Measurements from ENCODE around the gene STXBP2.

The STXBP2 gene

GRCh38 chr19:7655581-7655980 is 18.7 kb downstream of the STXBP2 start:
- WGBS (ENCODE audit: insufficient coverage) = 63% methylated on average over 8 of the region's 8 CpGs
- ChIA-PET CTCF (interaction anchor here (0.7 to 3.0 kb wide), 3 partner anchors 15 to 112 kb away, joined by 4 to 13 read pairs (median 6); partner anchors contain the start of gene TRAPPC5), POLR2A (interaction anchor here (1.3 kb wide), 1 partner anchor 18 kb away, joined by 3 read pairs; the partner anchor contains the start of gene STXBP2)
- no peaks in the 10 kb centered on the region for H3K36me3 ChIP-seq (ENCODE audit: control insufficient read depth in 4 of 4, insufficient read depth in 4 of 4, low read length in 3 of 4)
- peaks cover 0 to 4% (median 0%) of the 10 kb centered on the region in 5 experiments for H3K27me3 ChIP-seq (replicated peaks in 2 of 5; ENCODE audit: control insufficient read depth in 4 of 5, insufficient read depth in 5 of 5, low read length in 4 of 5)
- DNase-seq = peak in 2 of 3 donors; percentile 14 to 35
- H3K27ac ChIP-seq (ENCODE audit: insufficient read depth in 1 of 2, low read depth in 1 of 2, low read length in 2 of 2, poor library complexity in 1 of 2, severe bottlenecking in 2 of 2) = no peak overlapping the region
- H3K4me3 ChIP-seq (ENCODE audit: control insufficient read depth in 1 of 7, extremely low read depth in 1 of 7, insufficient read depth in 4 of 7, low read depth in 2 of 7, low read length in 6 of 7) = no peak overlapping the region
- H3K9me3 ChIP-seq (ENCODE audit: control extremely low read depth in 1 of 5, control insufficient read depth in 4 of 5, insufficient read depth in 2 of 5, low read depth in 1 of 5, low read length in 4 of 5) = no peaks in the 10 kb centered on the region
- peaks cover 4 to 37% (median 14%) of the 10 kb centered on the region in 4 experiments for H3K4me1 ChIP-seq (ENCODE audit: control extremely low read depth in 1 of 4, control insufficient read depth in 4 of 4, insufficient read depth in 4 of 4, low read length in 3 of 4)

DNA sequence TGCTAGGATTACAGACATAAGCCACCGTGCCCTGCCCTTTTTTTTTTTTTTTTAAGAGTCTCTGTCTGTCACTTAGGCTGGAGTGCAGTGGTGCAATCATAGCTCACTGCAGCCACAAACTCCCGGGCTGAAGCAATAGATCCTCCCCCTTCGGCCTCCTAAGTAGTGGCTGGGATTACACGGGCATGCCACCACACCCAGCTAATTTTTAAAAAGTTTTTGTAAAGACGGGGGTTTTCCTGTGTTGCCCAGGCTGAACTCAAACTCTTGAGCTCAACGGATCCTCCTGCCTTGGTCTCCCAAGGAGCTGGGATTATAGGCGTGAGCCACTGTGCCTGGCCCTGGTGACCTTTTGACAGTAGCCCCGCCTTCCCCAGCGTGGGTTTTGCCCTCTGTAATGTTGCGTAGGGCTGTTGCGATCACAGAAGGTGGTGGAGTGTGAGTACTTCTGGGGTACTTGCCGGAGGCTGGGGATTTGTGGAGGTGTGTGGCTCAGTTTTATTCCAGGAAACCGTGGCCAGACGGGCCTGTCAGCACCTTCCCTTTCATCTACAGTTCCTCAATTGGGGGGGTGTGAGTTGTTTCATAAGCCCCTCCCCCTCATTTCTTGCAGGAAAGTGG is 20.3 kb downstream of the STXBP2 start:
- Histone ChIP-seq H3K27ac (ENCODE audit: insufficient read depth in 1 of 2, low read depth in 1 of 2, low read length in 2 of 2, poor library complexity in 1 of 2, severe bottlenecking in 2 of 2) (peak overlapping the region in 1 of 2 experiments; percentile 36), H3K27me3 (replicated peaks in 2 of 5; ENCODE audit: control insufficient read depth in 4 of 5, insufficient read depth in 5 of 5, low read length in 4 of 5) (peaks cover 0 to 3% (median 0%) of the 10 kb centered on the region in 5 experiments), H3K4me3 (ENCODE audit: control insufficient read depth in 1 of 7, extremely low read depth in 1 of 7, insufficient read depth in 4 of 7, low read depth in 2 of 7, low read length in 6 of 7) (no peak overlapping the region), H3K36me3 (ENCODE audit: control insufficient read depth in 4 of 4, insufficient read depth in 4 of 4, low read length in 3 of 4) (no peaks in the 10 kb centered on the region), H3K4me1 (ENCODE audit: control extremely low read depth in 1 of 4, control insufficient read depth in 4 of 4, insufficient read depth in 4 of 4, low read length in 3 of 4) (peaks cover 4 to 35% (median 13%) of the 10 kb centered on the region in 4 experiments), H3K9me3 (ENCODE audit: control extremely low read depth in 1 of 5, control insufficient read depth in 4 of 5, insufficient read depth in 2 of 5, low read depth in 1 of 5, low read length in 4 of 5) (no peaks in the 10 kb centered on the region)
- DNase-seq = peak in 2 of 3 donors; percentile 72 to 81
- 38% methylated on average over 3 of the region's 14 CpGs for WGBS (ENCODE audit: insufficient coverage)
- ChIA-PET POLR2A (interaction anchor here (0.6 kb wide), 1 partner anchor 246 kb away, joined by 3 read pairs; the partner anchor contains the start of gene MAP2K7), CTCF (interaction anchor here (0.6 to 3.0 kb wide), 7 partner anchors 19 to 1964 kb away, joined by 3 to 13 read pairs (median 4); partner anchors contain the start of gene TRAPPC5)

DNA sequence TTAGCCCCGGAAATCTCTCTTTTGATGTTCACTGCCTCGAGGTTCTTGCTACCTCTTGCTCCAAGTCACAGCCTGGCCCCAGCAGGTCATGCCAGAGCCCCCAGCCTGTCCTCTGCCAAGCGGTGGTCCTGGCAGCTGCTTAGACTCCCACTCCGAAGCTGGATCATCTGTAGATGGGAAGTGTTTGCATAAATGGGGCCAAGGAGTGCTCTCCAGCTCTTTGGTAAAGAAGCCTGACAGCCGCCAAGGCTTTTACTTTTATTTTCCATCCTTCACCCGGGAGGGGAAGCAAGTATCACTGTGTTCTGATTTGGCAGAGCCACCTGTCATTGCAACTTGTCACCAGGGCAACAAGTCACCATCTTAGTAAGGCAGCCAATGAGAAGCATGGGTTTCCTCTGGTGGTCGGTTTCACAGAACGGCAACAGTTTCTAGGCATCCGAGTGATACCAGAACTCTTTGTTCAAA is 21.3 kb downstream of the STXBP2 start:
- Histone ChIP-seq H3K27me3 (replicated peaks in 2 of 5; ENCODE audit: control insufficient read depth in 4 of 5, insufficient read depth in 5 of 5, low read length in 4 of 5) (peaks cover 0 to 3% (median 0%) of the 10 kb centered on the region in 5 experiments), H3K36me3 (ENCODE audit: control insufficient read depth in 4 of 4, insufficient read depth in 4 of 4, low read length in 3 of 4) (no peaks in the 10 kb centered on the region), H3K4me3 (ENCODE audit: control insufficient read depth in 1 of 7, extremely low read depth in 1 of 7, insufficient read depth in 4 of 7, low read depth in 2 of 7, low read length in 6 of 7) (peak overlapping the region in 2 of 7 experiments; percentile 11 to 45), H3K4me1 (ENCODE audit: control extremely low read depth in 1 of 4, control insufficient read depth in 4 of 4, insufficient read depth in 4 of 4, low read length in 3 of 4) (peaks cover 4 to 29% (median 12%) of the 10 kb centered on the region in 4 experiments), H3K9me3 (ENCODE audit: control extremely low read depth in 1 of 5, control insufficient read depth in 4 of 5, insufficient read depth in 2 of 5, low read depth in 1 of 5, low read length in 4 of 5) (no peaks in the 10 kb centered on the region), H3K27ac (ENCODE audit: insufficient read depth in 1 of 2, low read depth in 1 of 2, low read length in 2 of 2, poor library complexity in 1 of 2, severe bottlenecking in 2 of 2) (no peak overlapping the region)
- POLR2A ChIA-PET = interaction anchor here (0.6 kb wide), 1 partner anchor 118 kb away, joined by 6 read pairs; no protein-coding TSS in a partner anchor
- CTCF ChIA-PET = interaction anchor here (1.2 kb wide), 1 partner anchor 20 kb away, joined by 3 read pairs; no protein-coding TSS in a partner anchor
- 50% methylated on average over 8 of the region's 9 CpGs for WGBS (ENCODE audit: insufficient coverage)
- peak in 2 of 3 donors; percentile 78 to 89 for DNase-seq

GRCh38 chr19:7661744-7662538 is 25.0 kb downstream of the STXBP2 start:
- WGBS (ENCODE audit: insufficient coverage) = 84% methylated on average over 4 of the region's 8 CpGs

DNA sequence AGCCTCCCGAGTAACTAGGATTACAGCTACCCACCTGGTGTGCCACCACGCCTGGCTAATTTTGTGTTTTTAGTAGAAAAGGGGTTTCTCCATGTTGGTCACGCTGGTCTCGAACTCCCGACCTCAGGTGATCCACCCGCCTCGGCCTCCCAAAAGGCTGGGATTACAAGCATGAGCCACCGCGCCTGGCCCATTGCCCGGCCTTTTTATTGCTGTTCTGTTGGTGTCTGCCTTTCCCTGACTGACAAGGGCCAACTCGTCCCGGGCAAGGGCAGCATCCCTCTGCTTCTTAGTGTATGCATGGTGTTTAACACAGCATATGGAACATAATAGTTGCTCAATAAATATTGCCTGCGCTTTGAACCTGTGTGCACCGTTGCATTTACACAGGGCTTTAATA is 25.7 kb downstream of the STXBP2 start:
- Histone ChIP-seq H3K4me3 (ENCODE audit: control insufficient read depth in 1 of 7, extremely low read depth in 1 of 7, insufficient read depth in 4 of 7, low read depth in 2 of 7, low read length in 6 of 7) (no peak overlapping the region), H3K36me3 (ENCODE audit: control insufficient read depth in 4 of 4, insufficient read depth in 4 of 4, low read length in 3 of 4) (no peaks in the 10 kb centered on the region), H3K27me3 (replicated peaks in 2 of 5; ENCODE audit: control insufficient read depth in 4 of 5, insufficient read depth in 5 of 5, low read length in 4 of 5) (peaks cover 0 to 3% (median 0%) of the 10 kb centered on the region in 5 experiments), H3K9me3 (ENCODE audit: control extremely low read depth in 1 of 5, control insufficient read depth in 4 of 5, insufficient read depth in 2 of 5, low read depth in 1 of 5, low read length in 4 of 5) (no peaks in the 10 kb centered on the region), H3K27ac (ENCODE audit: insufficient read depth in 1 of 2, low read depth in 1 of 2, low read length in 2 of 2, poor library complexity in 1 of 2, severe bottlenecking in 2 of 2) (no peak overlapping the region), H3K4me1 (ENCODE audit: control extremely low read depth in 1 of 4, control insufficient read depth in 4 of 4, insufficient read depth in 4 of 4, low read length in 3 of 4) (peaks cover 4 to 5% (median 5%) of the 10 kb centered on the region in 4 experiments)
- ChIA-PET CTCF (interaction anchor here (0.6 kb wide), 1 partner anchor 38 kb away, joined by 3 read pairs; no protein-coding TSS in a partner anchor), POLR2A (no interaction called here)
- no peak for DNase-seq
- 86% methylated on average over 5 of the region's 14 CpGs for WGBS (ENCODE audit: insufficient coverage)

More at GRCh38 chr19:7661744-7662538, 25.0 kb downstream of the STXBP2 start:
- Histone ChIP-seq H3K36me3 (ENCODE audit: control insufficient read depth in 4 of 4, insufficient read depth in 4 of 4, low read length in 3 of 4) (no peaks in the 10 kb centered on the region), H3K4me1 (ENCODE audit: control extremely low read depth in 1 of 4, control insufficient read depth in 4 of 4, insufficient read depth in 4 of 4, low read length in 3 of 4) (peaks cover 4 to 12% (median 10%) of the 10 kb centered on the region in 4 experiments), H3K27me3 (replicated peaks in 2 of 5; ENCODE audit: control insufficient read depth in 4 of 5, insufficient read depth in 5 of 5, low read length in 4 of 5) (peaks cover 0 to 3% (median 0%) of the 10 kb centered on the region in 5 experiments), H3K27ac (ENCODE audit: insufficient read depth in 1 of 2, low read depth in 1 of 2, low read length in 2 of 2, poor library complexity in 1 of 2, severe bottlenecking in 2 of 2) (no peak overlapping the region), H3K9me3 (ENCODE audit: control extremely low read depth in 1 of 5, control insufficient read depth in 4 of 5, insufficient read depth in 2 of 5, low read depth in 1 of 5, low read length in 4 of 5) (no peaks in the 10 kb centered on the region), H3K4me3 (ENCODE audit: control insufficient read depth in 1 of 7, extremely low read depth in 1 of 7, insufficient read depth in 4 of 7, low read depth in 2 of 7, low read length in 6 of 7) (no peak overlapping the region)
- ChIA-PET POLR2A (no interaction called here), CTCF (interaction anchor here (1.1 to 1.3 kb wide), 3 partner anchors 19 to 138 kb away, joined by 3 to 6 read pairs (median 3); partner anchors contain the start of gene TRAPPC5)
- no peak for DNase-seq

- WGBS (ENCODE audit: insufficient coverage) = 85% methylated on average over 2 of the region's 7 CpGs
- Histone ChIP-seq H3K27me3 (replicated peaks in 2 of 5; ENCODE audit: control insufficient read depth in 4 of 5, insufficient read depth in 5 of 5, low read length in 4 of 5) (peaks cover 0 to 3% (median under 1%) of the 10 kb centered on the region in 5 experiments), H3K4me1 (ENCODE audit: control extremely low read depth in 1 of 4, control insufficient read depth in 4 of 4, insufficient read depth in 4 of 4, low read length in 3 of 4) (peaks cover 0 to 2% (median under 1%) of the 10 kb centered on the region in 4 experiments), H3K4me3 (ENCODE audit: control insufficient read depth in 1 of 7, extremely low read depth in 1 of 7, insufficient read depth in 4 of 7, low read depth in 2 of 7, low read length in 6 of 7) (no peak overlapping the region), H3K27ac (ENCODE audit: insufficient read depth in 1 of 2, low read depth in 1 of 2, low read length in 2 of 2, poor library complexity in 1 of 2, severe bottlenecking in 2 of 2) (no peak overlapping the region), H3K36me3 (ENCODE audit: control insufficient read depth in 4 of 4, insufficient read depth in 4 of 4, low read length in 3 of 4) (no peaks in the 10 kb centered on the region), H3K9me3 (ENCODE audit: control extremely low read depth in 1 of 5, control insufficient read depth in 4 of 5, insufficient read depth in 2 of 5, low read depth in 1 of 5, low read length in 4 of 5) (no peaks in the 10 kb centered on the region)
- no peak for DNase-seq
- ChIA-PET POLR2A (interaction anchor here (0.6 kb wide), 1 partner anchor 169 kb away, joined by 3 read pairs; no protein-coding TSS in a partner anchor), CTCF (no interaction called here)
Observed at GRCh38 chr19:7663706-7664105, 26.8 kb downstream of the STXBP2 start.
